NCI-H345 treated with DMSO at 0.1 percent for 48 hours (cell line): ENCODE measurements around the gene CABLES2.

Experiments
- DNase-seq: peaks from one replicate; lab custom pipeline; 2025; ENCODE audit not compliant: unreplicated experiment; lab: John Stamatoyannopoulos, UW

The CABLES2 gene

DNA sequence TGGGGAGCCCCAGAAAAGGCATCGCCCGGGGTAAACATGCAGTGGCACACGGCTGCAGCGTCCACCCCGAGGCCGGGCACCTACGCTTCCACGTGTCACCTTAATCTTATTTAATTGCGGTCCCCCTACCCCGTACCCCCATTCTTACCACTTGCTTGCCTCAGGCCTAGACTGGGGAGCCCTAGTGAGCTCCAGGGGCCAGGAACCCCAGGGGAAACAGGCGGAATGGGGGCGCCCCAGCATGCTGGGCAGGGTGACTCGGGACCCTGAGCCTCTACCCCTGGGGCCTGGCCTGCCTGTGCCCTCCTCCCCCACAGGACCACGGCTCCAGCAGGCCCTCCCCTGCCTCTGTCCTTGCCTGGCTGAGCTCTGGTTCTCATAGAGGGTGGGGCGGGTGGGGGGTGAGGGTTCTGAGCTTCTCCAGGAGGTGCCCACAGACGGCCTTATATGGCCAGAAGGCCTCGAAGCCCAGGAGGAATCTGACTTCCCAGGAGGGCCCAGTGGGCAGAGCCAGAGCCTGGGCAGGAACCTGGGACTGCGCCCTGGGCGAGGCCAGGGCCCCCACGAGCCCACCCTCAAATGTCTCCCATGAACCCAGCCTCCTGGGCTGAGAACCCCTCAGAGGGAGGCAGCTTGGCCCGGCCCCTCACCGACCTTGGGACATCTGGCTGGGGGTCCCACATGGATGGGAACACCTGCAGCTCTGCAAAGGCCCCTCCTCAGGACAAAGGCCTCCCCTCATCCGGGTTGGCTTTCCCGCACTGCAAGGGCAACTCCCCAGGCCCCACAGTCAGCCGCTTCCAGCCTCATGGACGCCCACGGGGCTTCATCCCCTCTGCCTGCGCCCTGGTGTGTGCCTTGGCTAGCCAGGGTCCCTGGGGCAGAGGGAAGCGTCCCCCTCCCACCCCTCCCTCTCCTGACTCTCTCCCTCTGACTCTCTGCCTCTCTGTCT lies 34.8 kb downstream of the CABLES2 start:
- DNase-seq: no peak

DNA sequence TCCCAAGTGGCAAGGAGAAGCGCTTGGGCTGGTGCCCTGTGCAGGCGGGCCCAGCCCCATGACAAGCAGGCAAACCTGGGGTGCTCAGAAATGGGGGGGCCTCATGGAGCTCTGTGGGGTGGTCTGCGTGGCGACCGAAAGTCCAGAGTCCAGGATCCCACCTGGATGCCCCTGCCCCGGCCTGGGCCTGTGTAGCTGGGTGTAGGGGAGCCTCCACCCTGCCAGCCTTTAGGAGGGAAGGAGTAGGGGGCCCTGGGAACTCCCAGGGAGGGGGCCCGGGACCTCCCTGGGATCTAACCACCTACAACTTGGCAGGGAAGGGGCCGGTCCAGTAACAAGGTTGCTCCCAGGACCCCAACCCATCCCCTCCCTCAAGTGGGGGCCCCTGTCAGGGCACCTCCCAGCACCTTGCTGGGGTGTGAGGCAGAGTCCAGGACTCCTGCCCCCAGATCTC lies 35.5 kb downstream of the CABLES2 start:
- no peak for DNase-seq

GRCh38 chr20:62370807-62371587 lies 36.1 kb downstream of the CABLES2 start:
- DNase-seq: no peak

GRCh38 chr20:62370115-62370806 lies 36.8 kb downstream of the CABLES2 start:
- no peak for DNase-seq

DNA sequence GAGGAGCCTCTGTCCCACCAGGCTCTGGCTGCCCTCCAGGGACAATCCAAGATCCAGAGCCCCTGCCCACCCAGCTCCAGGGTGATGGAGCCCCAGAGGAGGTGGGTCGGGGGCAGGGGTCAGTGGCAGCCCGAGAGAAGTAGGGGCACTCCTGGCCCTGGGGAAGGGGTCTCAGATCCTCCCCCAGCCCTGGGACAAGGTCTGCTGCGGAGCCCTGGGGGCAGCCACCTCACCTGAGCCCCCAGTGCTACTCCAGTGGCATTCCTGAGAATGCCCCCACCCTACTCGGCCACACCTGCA lies 37.3 kb downstream of the CABLES2 start:
- DNase-seq: no peak

- DNase-seq: no peak
Observed at GRCh38 chr20:62368976-62369814, 37.9 kb downstream of the CABLES2 start.

DNA sequence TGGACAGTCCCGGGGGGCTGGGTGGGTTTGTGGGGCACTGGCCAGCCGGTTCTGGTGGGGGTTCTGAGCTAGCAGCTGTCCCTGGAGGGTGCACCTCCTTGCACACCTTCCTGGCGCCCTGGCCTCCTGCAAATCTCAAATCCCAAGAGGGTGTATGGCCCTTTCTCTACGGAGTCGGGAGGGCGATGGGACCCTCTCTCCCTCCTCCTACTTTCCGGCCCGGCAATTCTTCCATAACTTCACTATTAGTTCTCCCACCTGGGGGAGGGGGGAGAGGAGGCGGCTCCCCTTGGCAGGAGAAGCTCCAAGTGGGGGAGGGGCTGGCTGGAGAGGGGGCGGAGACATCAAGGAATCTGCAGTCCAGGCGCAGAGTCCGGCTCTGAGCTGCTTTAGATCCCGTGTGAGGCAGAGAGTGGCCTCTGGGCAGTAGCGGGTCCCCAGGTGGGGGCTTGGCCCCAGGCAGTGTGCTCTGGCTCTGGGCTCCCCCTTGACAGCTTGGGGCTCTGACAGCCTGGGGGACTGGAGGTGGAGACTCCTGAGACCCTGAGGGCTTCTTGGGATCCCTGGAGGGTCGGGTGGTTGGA lies 38.6 kb downstream of the CABLES2 start:
- DNase-seq: no peak

DNA sequence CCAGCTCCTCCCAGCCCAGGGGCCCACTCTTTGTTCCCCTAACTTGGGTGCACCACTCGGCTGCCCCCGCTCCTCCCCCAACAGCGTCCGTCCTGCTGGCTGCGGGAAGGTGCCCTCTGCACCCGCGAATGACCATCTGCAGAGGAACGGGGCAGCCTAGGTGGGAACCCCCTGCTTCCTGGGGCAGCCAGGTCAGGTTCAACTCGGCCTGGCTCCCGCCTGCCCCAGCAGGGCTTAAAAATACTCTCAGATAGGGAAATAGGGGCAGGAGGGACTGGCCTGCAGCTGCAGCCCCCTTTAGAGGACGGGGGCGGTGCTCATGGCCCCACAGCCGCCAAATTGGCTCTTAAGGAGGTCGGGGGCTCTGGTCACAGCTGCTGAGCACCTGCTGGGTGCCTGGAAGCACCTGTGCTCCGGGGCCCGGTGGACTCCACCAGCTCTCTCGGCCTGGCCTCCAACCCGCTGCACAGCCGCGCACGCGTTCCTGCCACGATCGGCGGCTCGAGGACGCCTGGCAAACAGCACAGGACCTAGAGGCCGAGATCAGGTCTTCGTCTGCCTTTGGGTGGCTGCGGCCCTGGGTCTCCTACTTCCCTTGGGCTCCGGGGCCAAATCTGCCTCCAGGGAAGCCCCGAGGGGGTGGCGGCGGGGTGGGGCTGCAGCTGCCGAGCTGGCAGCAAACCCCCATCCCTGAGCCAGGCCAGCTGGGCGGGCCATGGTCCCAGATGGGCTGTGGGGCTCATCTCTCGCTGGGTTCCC lies 39.3 kb downstream of the CABLES2 start:
- DNase-seq: peak; percentile 48

DNA sequence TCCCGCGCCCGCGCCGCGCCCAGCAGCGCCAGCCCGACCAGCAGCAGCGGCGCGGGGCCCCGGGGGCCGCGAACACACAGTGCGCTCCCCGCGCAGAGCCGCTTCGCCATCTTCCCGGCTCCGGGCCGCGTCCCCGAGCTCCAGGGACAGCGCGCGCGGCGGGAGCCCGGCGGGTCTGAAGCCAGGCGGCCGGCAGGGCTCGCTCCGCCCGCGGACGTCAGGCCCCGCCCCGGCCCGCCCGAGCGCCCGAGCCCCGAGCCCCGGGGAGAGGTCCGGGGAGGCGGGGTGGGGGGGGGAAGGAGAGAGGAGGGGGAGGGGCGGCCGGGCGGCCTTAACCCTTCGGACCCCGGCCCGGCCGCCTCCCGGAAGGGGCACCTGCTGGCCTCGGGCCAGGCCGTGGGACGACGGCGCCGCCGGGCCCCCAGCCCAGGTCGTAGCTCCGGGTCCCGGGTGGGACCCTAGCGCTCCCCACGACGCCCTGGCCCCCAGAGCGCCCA lies 39.9 kb downstream of the CABLES2 start, which contains the start of gene LAMA5:
LAMA5 (minus strand) TSS at position 177 of the 497 bp plus-strand sequence; CDS start at position 110, 67 bp downstream.
- no peak for DNase-seq

DNA sequence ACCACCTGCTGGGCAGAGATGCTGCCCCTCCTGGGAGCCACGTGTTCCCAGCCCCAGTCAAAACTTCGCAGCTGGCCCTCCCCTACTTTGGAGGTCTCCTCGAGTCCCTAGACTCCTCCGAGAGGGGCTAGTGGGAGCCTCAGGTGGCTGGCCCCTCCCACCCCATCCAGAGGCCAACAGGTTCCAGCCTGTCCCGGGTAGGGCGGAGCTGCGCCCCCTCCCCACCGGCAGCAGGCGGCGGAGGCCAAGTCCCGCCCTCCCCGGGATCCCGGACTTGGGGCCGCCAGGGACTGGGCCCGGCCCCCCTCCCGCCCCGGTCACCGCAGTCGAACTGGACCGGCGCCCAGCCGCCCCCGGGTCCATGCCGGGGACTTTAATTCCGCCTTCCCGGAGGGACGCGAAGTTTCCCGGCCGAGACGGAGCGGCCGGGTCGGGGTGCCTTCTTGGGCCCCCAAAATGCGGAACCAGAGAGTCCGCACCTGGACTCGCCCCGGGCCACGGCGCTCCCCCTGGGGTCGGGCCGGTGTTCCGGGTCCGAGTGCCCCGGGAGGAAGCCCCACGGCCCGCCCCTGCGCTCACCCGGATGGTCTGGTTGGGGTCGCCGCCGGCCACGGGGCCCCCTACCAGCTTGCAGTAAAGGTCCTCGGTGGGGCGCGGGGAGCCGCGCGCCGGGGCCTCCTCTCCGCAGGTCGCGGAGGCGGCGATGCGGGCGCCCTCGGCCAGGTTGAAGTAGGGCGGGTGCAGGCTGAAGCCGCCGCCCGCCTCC lies 40.5 kb downstream of the CABLES2 start:
- peak; percentile 43 for DNase-seq

- DNase-seq: no peak
Observed at GRCh38 chr20:62365814-62366369, 41.2 kb downstream of the CABLES2 start.

- DNase-seq: no peak
Observed at GRCh38 chr20:62364911-62365736, 42.0 kb downstream of the CABLES2 start.

DNA sequence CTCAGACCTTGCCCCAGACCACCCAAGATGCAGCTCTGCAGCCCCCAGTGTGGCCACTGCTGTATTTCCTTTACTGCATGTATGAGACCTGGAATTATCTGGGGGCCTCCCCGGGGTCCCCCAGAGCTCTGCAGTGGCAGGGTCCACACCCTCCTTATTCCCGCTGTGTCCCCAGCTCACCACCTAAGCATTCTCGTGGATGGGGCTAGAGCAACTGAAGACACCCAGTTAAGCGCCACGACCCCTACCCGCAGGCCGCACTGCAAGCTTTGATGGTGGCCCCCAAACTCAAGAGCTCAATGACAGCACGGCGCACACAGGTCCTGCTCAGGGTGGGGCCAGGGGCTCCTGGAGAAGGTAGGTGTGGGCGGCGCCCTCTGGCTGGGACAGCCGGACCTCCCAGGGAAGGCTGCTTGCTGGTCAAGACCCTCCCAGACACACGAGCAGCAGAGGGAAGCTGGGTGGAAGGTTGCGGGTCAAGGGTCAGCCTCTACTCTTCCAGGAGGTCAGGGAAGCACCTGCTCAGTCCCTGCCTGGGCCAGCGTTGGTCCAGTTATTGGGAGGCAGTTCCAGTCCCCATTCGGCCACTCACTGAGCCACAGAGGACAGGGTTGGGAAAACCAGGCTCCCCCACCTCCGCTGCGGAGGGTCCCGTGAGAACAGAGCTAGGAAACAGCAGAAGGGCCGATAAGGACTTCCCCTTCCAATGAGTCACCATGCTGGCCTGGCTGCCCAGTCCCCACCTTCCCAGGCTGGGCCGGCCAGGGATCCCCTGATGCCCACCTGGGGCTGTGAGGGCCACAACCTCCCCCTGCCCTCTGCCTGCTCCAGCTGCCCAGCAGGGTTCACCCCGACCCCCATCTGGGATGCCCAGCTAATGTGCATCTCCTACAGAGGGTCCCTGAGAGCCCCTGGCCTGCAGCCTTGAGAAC lies 42.9 kb downstream of the CABLES2 start:
- DNase-seq: no peak

DNA sequence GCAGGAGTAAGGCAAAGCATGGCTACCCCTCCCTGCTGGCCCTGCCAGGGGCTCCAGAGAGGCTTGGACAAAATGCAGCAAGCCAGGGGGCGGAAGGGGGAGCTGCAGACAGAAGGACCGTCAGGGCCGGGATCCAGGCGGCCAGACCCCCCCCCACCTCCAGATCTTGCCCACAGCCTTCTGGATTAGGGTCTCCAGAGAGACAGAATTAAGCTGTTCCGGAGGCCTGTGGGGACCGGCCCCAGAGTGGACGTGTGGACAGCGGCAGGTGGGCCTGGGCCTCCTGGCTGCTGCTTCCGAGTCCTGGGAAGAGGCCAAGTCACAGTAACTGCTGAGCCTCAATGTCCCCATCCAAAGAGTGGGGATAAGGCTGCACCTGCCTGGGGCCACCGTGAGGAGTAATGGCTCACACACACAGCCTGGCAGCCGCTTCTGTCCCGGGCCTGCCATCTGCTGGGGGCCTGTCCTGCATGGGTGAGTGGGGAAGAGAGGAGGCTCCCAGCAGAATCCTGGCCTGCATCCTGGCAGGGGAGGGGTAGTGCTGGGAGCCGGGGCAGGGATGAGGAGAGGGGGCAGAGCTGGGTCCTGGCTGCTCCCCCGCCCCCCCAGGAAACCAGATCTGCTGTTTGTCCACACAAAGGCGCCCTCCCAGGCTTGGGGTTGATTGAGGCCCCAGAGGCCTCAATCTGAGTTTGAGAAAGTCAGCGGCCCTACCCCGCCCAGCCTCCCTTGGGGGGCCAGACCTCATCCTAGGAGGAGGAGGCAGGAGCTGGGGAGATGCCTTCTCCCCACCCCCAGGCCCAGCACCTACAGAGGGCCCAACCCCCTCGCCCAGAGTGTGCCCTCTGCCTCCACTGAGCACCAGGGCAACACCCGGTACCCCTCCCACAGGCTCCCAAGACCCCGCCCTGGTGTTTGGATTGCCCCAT lies 43.8 kb downstream of the CABLES2 start:
- no peak for DNase-seq

DNA sequence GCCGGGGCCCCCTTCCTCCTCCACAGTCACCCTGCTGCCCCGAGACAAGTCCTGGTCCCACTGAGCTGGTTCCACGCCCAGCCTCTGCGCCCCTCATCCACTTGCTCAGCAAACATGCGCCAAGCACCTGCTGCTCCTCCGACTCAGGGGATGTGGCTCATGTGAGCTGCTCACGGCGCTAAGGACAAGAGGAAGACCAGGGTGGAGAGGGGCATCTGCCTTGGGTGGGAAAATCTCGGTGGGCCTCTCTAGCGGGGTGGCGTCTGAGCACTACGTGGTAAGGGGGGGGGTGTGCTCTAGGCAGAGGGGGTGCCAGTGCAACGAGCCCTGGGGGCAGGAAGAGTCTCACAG lies 44.5 kb downstream of the CABLES2 start:
- no peak for DNase-seq
